Measurements from ENCODE around the gene PFN3.
A peak's percentile ranks its signal among the peaks of the same experiment; 100 is the strongest.

The PFN3 gene

DNA sequence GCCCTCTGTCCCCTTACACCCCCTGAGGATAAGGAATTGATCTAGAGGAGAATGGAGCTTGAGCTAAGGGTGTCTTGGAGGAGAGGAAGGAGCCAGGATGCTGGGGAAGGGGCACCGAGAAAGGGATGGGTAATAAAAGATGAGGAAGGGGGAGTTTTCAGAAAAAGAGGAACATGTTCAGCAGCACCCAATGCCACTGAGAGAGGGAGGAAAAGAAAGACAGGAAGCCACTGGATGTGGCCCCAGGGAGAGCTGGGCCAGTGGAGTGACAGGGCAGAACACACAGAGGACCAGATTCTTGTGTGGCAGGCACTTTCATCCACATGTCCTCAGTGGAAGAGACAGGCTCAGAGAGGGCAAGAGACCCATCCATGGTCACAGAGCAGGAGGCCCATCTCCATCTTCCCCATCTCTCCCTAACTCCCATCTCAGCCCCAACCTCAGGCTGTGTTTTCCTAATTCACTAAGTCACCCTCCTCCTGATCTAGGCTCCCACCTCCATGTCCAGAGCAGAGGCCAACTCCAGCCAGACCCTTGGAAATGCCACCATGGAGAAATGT, 7.2 kb downstream of the PFN3 start:
- TF ChIP-seq, protein P1, sequence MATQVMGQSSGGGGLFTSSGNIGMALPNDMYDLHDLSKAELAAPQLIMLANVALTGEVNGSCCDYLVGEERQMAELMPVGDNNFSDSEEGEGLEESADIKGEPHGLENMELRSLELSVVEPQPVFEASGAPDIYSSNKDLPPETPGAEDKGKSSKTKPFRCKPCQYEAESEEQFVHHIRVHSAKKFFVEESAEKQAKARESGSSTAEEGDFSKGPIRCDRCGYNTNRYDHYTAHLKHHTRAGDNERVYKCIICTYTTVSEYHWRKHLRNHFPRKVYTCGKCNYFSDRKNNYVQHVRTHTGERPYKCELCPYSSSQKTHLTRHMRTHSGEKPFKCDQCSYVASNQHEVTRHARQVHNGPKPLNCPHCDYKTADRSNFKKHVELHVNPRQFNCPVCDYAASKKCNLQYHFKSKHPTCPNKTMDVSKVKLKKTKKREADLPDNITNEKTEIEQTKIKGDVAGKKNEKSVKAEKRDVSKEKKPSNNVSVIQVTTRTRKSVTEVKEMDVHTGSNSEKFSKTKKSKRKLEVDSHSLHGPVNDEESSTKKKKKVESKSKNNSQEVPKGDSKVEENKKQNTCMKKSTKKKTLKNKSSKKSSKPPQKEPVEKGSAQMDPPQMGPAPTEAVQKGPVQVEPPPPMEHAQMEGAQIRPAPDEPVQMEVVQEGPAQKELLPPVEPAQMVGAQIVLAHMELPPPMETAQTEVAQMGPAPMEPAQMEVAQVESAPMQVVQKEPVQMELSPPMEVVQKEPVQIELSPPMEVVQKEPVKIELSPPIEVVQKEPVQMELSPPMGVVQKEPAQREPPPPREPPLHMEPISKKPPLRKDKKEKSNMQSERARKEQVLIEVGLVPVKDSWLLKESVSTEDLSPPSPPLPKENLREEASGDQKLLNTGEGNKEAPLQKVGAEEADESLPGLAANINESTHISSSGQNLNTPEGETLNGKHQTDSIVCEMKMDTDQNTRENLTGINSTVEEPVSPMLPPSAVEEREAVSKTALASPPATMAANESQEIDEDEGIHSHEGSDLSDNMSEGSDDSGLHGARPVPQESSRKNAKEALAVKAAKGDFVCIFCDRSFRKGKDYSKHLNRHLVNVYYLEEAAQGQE (IDR thresholded peaks at IDR 0.05; ENCODE audit: low read depth): no peak
- TF ChIP-seq FOXM1 (IDR thresholded peaks at IDR 0.05; ENCODE audit: borderline replicate concordance, low read depth): no peak
- TF ChIP-seq, protein P2, sequence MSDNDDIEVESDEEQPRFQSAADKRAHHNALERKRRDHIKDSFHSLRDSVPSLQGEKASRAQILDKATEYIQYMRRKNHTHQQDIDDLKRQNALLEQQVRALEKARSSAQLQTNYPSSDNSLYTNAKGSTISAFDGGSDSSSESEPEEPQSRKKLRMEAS (IDR thresholded peaks at IDR 0.05): no peak
- TF ChIP-seq NFIC (IDR thresholded peaks at IDR 0.05): no peak
- no peak for TF ChIP-seq EGR1 (IDR thresholded peaks at IDR 0.05)
- TF ChIP-seq TEAD4 (IDR thresholded peaks at IDR 0.05): no peak
- TF ChIP-seq ZBTB7A (IDR thresholded peaks at IDR 0.05; ENCODE audit: low read depth): no peak
- TF ChIP-seq YY1 (IDR thresholded peaks at IDR 0.05; ENCODE audit: low read depth): no peak
- TF ChIP-seq CREB1 (IDR thresholded peaks at IDR 0.05; ENCODE audit: low read depth): no peak
- no peak for TF ChIP-seq CEBPB (IDR thresholded peaks at IDR 0.05)

DNA sequence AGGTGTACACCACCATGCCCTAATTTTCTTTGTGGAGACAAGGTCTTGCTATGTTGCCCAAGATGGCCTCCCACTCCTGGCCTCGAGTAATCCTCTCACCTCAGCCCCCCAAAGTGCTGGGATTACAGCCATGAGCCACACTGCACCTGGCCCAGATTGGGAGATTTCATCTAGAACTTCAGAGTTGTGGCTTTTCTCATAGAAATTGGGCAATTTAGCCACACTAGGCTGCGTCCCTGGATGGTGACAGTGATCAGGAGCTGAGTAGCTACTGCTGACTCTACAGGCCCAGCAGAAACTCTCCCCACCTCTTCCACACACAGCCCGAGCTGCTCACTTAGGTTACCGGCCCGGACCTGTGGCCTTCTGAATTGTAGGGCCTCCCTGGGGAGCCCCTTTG, 7.7 kb downstream of the PFN3 start:
- no peak for TF ChIP-seq ZBTB7A (IDR thresholded peaks at IDR 0.05; ENCODE audit: low read depth)
- no peak for TF ChIP-seq RAD21 (IDR thresholded peaks at IDR 0.05; ENCODE audit: low read depth)
- TF ChIP-seq, protein P1 (IDR thresholded peaks at IDR 0.05; ENCODE audit: low read depth): no peak
- TF ChIP-seq, protein P3, sequence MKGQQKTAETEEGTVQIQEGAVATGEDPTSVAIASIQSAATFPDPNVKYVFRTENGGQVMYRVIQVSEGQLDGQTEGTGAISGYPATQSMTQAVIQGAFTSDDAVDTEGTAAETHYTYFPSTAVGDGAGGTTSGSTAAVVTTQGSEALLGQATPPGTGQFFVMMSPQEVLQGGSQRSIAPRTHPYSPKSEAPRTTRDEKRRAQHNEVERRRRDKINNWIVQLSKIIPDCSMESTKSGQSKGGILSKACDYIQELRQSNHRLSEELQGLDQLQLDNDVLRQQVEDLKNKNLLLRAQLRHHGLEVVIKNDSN (IDR thresholded peaks at IDR 0.05): no peak
- TF ChIP-seq TEAD4 (IDR thresholded peaks at IDR 0.05): no peak
- no peak for TF ChIP-seq CREB1 (IDR thresholded peaks at IDR 0.05; ENCODE audit: low read depth)
- TF ChIP-seq NFIC (IDR thresholded peaks at IDR 0.05): no peak
- no peak for TF ChIP-seq YY1 (IDR thresholded peaks at IDR 0.05; ENCODE audit: low read depth)
- TF ChIP-seq EGR1 (IDR thresholded peaks at IDR 0.05): no peak
- no peak for TF ChIP-seq CEBPB (IDR thresholded peaks at IDR 0.05)
- no peak for TF ChIP-seq EP300 (IDR thresholded peaks at IDR 0.05; ENCODE audit: borderline replicate concordance)

DNA sequence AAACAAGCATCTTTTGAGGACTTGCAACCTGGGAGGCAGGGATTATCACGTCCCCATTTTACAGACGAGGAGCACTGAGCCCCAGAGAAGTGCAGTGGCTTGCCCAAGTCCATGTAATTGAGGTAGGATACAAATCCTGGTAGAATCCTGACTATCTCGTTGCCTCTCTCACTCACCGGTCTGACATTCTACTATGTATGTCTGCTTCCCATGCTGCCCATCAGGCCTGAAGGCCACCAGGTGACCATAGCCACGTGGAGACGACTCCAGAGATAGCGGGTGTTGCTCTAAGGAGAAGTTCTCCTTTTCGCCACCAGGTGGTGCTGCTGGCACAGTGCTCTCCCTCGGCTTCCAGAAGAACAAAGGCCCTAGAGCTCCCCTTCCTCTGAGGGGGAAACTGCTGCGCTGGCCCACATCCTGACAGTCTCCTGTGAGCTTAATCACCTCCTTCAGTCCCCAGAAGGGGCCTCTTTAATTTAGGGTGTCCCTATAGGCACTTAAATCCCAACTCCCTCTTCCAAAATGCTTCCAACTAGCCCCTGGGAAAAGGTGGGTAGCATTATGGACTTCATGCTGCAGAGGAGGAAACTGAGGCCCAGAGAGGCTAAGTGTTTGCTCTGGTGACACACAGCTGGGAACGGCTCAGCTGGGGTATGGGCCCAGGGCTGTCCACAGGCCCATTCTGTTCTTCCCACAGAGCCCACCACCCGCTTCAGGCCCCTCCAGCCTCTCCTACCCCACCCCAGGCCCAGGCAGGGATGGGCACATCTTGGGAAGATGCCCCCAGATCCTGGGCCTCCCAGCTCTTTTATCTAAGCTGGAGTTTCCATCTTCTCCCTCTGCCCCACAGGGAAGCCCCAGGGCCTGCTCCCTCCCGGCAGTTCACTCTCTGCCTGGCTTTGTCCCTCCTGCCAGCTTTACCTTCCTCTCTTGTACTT, 9.8 kb downstream of the PFN3 start:
- TF ChIP-seq FOXM1 (IDR thresholded peaks at IDR 0.05; ENCODE audit: borderline replicate concordance, low read depth) (no peak), YY1 (IDR thresholded peaks at IDR 0.05; ENCODE audit: low read depth) (no peak), EGR1 (IDR thresholded peaks at IDR 0.05) (no peak), TAF1 (IDR thresholded peaks at IDR 0.05; ENCODE audit: low read depth) (no peak), TEAD4 (IDR thresholded peaks at IDR 0.05) (no peak), EP300 (IDR thresholded peaks at IDR 0.05; ENCODE audit: borderline replicate concordance) (no peak), NFIC (IDR thresholded peaks at IDR 0.05) (no peak), CEBPB (IDR thresholded peaks at IDR 0.05) (no peak), RAD21 (IDR thresholded peaks at IDR 0.05; ENCODE audit: low read depth) (peak; percentile 96), TCF12 (IDR thresholded peaks at IDR 0.05; ENCODE audit: low read depth) (no peak), ZBTB7A (IDR thresholded peaks at IDR 0.05; ENCODE audit: low read depth) (no peak), CREB1 (IDR thresholded peaks at IDR 0.05; ENCODE audit: low read depth) (no peak)
- TF ChIP-seq, protein P2 (IDR thresholded peaks at IDR 0.05): peak; percentile 83
- TF ChIP-seq, protein P1 (IDR thresholded peaks at IDR 0.05; ENCODE audit: low read depth): no peak
- TF ChIP-seq, protein P3 (IDR thresholded peaks at IDR 0.05): peak; percentile 82
